Loucy (cell line): ENCODE results near the gene ARL2.

Experiments used
- EZH2phosphoT487 ChIP-seq: fragments of 200-600 bp; IDR thresholded peaks from 2 replicates; pipeline ENCODE4 v1.6.1; 2018; ENCODE audit warnings: antibody characterized with exemption, mild to moderate bottlenecking, moderate library complexity, borderline replicate concordance
- TF ChIP-seq, protein P1 (sequence below): fragments of 200-600 bp; sonication (generic); conservative IDR thresholded peaks from 2 replicates; pipeline ENCODE4 v1.5.1; 2014; ENCODE audit warnings: mild to moderate bottlenecking, antibody characterized with exemption, low read length

DNA sequence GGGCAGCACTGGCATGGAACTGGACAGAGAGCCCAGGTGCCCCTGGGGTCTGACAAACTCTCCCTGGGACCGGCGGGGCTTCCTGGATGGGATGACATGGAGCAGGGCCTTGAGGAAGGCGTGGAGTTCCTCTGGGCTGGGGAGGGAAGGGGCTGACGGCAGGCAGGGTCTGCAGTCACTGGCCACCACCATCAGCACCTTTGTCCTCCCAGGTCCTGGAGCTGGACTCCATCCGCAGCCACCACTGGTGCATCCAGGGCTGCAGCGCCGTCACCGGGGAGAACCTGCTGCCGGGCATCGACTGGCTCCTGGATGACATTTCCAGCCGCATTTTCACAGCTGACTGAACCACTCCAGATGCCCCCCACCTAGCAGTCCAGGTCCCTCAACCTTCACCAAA is 7.5 kb downstream of the ARL2 start:
- TF ChIP-seq, protein P1, sequence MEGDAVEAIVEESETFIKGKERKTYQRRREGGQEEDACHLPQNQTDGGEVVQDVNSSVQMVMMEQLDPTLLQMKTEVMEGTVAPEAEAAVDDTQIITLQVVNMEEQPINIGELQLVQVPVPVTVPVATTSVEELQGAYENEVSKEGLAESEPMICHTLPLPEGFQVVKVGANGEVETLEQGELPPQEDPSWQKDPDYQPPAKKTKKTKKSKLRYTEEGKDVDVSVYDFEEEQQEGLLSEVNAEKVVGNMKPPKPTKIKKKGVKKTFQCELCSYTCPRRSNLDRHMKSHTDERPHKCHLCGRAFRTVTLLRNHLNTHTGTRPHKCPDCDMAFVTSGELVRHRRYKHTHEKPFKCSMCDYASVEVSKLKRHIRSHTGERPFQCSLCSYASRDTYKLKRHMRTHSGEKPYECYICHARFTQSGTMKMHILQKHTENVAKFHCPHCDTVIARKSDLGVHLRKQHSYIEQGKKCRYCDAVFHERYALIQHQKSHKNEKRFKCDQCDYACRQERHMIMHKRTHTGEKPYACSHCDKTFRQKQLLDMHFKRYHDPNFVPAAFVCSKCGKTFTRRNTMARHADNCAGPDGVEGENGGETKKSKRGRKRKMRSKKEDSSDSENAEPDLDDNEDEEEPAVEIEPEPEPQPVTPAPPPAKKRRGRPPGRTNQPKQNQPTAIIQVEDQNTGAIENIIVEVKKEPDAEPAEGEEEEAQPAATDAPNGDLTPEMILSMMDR = no peak
- no peak for TF ChIP-seq EZH2phosphoT487
